ENCODE data around the gene DDX10.

- TF ChIP-seq CTCF (conservative IDR thresholded peaks at IDR 0.05; ENCODE audit: low read depth, low read length) = no peak
- no peak for TF ChIP-seq EZH2 (IDR thresholded peaks at IDR 0.05; ENCODE audit: borderline replicate concordance, low read depth, low read length, poor library complexity, severe bottlenecking)
Observed at GRCh38 chr11:108751444-108751843, 86.6 kb downstream of the DDX10 start.

Measured in A673 (cell line).